Mesenteric fat pad (tissue), 1 donor: Measurements from ENCODE around the gene CAMK2B. TPM values are rescaled to one million over a fixed set of nuclear protein-coding genes. Genes with fewer than 3 reads are reported as not detected.

Experiments used
- DNase-seq: peaks from one replicate; pipeline ENCODE4 v3.0.0-alpha.2; 2020; ENCODE audit warnings: low spot score
- total RNA-seq: library from RNA; stranded (reverse); fragmentation: NEBNext Ultra II Directional; extraction: Animal tissue kit (Norgen Biotek cat#: 25700); gene quantifications from one replicate; pipeline ENCODE4 v1.2.1, GENCODE V29; 2021
- donor health status: DM: yes; HTN: yes; CAD: no.

Gene CAMK2B
- total RNA-seq, 1 donor from 2014 or later = 1.2 TPM

DNA sequence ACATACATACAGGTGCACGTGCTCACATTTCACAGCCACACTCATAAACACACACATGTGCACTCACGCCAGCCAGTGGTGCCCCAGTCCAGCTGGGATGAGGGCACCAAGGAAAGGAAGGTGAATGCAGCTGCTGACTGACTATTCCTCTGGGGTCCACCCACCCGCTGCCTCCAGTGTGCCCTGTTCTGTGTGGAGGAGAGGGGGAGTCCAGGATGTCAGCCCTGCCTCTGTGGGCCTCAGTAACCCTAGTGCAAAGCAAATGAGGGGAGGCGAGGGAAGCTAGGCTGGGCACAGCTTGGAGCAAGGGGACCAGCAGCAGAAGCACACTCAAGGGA lies 67.0 kb downstream of the CAMK2B start:
- DNase-seq = no peak

DNA sequence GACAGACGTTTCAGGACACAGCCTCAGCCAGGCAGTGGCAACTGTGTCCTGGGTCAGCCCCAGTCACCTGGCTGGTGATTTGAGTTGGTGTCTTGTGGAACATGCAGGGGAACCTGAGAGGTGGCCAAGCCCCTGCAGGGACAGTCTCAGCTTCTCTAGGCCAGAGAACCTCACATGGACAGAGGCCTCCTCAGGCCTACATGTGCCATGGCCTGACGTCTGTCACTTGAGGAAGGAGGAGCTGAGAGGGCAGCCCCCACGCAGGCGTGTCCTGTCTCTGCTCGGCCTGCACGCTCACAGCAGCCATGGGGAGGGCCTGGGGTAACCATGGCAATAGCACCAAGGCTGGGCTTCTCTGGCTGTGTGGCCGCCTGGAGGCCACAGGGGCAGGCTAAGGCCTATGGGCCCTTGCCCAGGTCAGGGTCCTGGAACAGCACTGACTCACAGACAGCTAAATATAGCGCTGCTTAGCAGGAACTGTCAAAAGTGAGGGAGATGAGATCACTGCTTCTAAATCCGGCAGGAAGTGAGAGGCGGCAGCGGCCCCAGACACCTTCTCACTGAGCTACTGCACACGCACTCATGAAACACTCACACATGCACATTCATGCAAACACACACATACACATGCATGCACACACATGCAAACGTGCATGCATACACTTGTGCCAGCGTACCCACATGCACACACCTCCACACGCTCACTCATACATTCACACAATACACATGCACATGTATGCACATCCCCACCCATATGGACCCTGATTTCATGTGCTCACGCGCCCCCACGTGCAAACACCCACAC lies 67.6 kb downstream of the CAMK2B start:
- DNase-seq = no peak

DNA sequence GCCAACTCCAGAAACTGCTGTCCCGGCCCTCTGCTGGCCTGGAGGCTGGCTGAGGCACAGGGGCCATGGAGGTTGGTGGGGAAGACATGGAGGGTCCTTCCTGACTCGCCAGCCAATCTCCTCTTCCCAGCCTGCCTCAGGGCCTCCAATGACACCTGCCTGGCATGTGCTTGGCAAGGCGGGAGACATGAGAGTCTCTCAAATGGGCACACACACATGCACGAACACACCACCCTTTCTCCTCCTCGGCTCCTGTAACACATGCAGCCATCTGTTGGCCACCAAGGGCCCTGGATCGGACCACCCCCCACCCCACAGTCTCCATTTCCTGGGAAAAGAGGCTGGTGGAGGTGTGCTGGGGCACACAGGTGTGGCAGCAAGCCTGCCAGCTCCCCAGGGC lies 68.2 kb downstream of the CAMK2B start:
- no peak for DNase-seq

DNA sequence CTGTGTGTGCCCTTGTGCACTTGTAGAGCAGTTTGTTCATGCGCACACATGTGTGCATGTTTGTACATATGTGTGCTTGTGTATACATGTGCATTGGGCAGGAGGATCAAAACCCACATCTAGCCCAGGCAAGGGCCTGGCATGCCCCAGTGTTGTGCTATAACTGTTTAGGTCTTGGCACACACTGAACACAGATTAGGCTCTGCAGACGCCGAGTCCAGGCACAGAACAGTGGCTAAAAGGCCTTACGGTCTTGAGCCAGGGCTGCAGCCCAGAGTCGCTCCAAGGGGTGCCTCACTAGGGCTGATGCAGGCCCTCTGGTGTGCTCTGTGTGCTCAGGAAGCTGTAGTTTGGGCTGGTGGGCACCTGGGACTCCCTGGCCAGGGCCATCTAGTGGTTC lies 68.9 kb downstream of the CAMK2B start:
- no peak for DNase-seq

DNA sequence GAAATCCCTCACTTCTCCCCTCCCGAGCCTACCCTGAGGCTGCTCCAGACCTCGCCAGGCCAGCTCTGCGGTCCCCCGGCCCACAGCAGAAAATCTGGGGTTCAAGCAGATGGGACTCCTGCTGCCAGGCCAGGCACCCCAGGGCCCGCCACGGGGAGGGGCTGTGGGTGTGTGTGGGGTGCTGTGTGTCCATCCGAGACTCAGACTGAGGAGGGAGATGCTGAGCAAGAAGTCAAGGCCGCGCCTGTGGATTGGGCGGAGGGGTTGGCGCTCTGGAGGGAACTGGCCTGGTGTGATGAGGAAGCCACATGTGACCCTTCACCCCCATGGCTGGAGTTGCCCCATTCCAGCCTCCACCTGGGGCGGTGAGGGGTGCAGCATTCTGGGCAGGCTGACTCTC lies 73.5 kb downstream of the CAMK2B start:
- no peak for DNase-seq

DNA sequence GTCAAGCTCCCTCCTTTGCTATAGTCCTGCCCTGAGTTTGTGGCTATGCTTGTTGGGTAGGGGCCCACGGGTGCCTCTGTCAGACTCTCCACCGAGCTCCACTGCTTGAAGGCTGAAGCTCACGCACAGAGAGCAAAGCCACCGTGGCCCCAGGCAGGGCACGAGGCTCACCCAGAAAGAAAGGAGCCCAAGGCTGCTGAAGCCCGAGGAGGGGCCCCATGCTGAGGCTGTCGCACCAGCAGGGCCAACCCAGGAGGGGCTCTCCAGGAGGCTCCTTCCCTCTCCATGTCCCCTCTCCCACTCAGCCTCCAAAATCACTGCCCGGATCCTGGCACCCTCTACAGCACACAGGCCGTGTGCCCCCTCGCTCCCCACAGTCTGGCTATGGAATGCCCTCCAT lies 74.1 kb downstream of the CAMK2B start:
- no peak for DNase-seq

DNA sequence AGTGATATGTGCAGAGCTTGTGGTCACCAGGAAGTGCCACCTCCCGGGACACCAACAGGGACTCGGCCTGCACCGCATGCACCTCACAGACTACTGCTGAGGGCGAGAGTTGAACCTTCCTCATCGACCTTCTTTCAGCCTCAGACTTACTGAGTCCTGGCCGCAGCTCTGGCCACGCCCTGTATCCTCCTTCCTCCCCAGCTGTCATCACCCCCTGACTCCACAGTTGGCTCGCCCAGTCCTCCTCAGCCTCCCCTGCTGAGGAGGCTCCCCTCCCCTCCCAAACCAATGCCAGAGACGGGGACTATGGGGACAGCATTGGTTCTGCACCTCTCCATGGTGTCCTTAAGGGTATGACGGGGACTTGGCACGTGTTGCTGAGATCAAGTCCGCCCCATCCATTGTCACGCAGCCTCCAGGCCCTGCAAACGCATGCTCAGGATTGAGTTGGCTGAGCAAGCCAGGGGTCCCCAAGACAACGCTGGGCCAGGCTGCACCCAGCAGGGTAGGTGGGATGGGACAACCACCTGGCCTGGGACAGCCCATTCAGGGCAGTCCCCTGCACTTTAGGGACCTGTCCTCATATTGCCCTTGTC lies 75.7 kb downstream of the CAMK2B start:
- DNase-seq = no peak

DNA sequence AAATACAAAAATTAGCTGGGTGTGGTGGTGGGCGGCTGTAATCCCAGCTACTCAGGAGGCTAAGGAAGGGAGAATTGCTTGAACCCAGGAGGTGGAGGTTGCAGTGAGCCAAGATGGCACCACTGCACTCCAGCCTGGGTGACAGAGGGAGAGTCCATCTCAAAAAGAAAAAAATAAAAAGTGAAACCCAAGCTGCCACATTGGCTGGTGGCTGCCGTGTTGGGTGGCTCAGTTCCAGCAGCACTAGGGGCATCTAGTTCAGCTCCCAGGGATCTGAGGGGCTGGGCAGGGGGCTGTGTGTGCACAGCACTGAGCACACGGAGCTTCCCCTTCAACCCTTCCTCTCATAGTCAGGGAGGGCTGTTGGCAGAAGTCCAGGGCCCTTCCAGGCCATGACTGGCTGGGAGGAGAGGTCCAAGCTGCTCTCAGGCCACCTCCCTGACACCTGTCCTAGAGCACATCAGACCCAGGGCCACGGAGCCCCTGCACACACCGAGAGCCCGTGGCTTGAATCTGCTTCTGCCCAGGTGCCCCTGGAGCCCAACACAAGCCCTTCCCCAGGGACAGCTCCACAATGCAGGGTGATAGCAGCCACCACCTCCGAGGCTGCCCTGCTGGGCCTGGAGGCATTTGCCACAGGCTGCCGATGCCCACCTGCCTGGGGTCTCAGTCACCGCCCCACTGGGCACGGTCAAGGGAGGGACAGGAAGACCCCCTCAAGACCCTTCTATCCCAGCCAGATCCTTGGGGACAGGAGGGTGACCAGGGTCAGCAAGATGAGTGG lies 77.3 kb downstream of the CAMK2B start:
- DNase-seq = no peak

DNA sequence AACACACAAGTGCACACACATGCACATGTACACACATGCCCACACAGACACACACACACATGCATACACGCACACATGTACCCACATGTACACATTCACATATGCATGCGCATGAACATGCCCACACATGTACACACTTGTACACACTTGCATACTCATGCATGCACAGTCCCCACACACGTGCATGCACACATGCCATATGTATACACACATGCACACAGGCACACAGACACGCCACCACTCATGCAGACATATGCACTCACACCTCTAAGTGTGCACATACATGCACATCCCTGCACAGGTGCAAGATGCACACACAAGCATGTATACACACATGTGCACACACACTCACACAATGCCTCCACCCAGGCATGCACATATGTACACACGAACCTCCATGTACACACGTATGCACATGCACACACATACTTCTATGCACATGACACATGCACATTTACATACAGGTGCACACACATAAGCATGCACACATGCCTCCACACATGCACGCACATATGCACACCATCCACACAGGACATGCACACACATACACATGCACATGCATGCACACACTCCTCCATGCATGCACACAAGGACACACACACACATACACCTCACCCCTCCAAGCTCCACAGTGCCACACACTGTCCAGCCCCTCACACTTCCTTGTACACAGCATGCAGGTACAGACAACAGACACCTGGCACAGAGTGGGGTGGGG lies 78.8 kb downstream of the CAMK2B start:
- no peak for DNase-seq

DNA sequence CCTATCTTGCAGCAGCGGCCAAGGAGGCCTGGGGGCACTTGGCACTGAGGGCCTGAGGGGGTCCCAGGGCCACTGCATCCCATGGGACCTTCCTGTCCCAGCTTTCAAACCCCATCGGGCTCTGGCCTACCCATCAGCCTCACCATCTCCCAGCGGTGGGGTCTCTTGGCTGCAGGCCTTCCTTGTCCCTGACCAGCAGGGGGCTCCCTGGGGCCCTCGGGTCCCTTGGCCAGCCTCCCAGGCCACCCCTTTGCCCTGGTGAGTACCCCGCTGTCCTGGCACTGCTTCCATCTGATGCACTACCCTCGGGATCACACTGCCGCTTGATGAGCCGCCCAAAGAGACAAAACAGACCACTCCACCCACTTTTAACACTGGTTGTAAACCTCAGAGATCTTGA lies 81.1 kb downstream of the CAMK2B start:
- no peak for DNase-seq

DNA sequence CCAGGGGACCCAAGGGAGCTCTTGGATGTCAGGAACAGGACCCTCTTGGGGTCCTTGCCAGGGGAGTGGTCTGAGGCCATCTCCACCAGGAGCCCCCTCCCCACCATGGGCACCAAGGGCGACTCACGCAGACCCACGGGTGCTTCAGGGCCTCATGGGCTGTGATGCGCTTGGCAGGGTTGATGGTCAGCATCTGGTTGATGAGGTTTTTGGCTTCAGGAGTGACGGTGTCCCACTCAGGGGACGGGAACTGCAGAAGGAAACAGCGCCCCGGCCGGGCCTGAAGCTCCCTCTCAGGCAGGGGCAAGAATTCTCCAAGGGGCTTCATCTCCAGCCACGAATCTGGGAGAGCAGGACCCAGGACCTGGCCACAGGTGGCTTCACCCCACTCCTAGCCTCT lies 83.3 kb downstream of the CAMK2B start:
- DNase-seq = no peak

DNA sequence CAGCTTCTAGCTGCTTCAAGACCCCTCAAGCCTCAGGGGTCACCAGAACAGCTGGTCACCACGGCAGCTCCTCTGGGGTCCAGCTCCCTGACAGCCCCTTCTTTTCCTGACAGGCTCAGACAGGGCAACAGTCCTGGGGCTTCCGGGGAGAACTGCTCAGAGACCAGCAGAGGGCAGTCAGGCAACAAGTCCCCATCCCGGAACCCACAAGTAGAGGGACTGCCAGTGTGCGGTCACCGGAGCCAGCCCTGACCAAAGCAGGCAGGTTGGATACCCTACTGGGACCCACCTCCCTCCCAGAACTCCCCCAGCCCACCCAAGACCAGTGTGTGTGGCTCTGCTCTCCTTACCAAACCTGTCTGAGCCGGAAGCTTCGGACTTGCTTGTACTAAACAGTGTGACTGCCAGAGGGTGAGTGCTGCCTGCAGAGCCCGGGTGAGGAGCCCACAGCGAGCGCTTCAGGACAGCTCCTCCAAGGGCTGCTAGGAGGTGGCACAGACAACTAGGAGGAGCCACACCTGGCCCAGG lies 84.3 kb downstream of the CAMK2B start:
- no peak for DNase-seq

DNA sequence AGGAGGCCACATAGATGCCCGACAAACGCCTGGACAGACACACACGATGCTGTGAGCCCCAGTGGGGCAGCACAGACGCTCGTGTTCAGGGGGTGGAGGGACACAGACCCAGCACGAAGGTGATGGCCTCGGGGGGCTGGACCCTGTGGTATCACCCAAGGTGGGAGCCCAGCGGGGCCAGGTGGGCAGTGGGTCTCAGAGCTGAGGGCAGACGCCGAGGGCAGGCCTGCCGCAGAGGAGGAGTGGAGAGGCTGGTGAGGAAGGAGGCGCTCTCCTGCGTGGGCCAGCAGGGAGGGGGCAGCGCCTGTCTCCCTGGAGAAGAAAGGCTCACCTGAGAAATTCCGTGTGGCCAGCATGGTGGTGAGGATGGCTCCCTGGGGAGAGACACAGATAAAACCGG lies 85.0 kb downstream of the CAMK2B start:
- no peak for DNase-seq

DNA sequence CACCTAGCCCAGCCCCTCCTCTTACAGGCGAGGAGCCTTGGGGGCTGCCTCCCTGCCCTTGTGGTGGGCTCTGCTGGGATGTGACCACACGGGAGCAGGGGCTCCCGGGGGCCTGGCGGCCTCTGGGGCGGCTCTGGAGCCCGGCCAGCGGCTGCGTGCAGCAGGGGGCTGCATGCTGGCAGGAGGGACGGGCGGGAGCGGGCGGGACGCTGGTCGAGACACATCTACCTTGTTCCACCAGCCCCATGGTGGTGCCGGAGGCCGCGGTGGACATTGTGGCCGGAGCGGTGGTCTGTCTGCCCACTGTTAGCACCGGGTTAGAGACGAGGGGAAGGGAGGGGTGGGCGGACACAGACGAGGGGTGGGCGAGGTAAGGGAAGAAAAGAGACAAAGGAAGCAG lies 86.0 kb downstream of the CAMK2B start:
- no peak for DNase-seq

DNA sequence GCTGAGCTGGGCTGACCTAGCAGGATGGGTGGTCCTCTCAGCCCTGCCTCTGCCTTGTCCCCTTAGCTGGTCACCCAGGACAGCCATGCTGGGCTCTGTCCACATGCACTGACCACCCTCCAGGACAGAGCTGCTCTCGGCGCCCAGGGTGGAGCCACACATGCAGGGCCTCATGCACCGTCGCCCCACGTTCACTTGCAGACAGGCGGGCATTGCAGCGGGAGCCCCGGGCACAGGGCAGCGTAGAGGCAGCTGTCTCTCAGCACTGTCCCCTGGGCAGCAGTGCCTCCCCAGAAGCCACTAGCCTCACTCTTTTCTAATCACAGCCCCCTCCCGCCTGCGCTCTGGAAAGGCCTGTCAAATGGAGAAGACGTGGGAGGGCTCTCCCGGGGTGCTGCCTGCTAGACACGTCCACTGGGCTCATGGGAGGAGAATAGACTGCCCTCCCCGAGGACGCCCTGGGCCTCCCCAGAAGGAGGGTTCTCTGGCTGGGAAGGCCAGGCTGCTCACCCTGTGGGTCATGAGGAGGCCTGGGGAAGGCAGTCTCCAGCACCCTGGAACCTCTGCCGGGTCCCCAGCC lies 87.2 kb downstream of the CAMK2B start:
- no peak for DNase-seq

DNA sequence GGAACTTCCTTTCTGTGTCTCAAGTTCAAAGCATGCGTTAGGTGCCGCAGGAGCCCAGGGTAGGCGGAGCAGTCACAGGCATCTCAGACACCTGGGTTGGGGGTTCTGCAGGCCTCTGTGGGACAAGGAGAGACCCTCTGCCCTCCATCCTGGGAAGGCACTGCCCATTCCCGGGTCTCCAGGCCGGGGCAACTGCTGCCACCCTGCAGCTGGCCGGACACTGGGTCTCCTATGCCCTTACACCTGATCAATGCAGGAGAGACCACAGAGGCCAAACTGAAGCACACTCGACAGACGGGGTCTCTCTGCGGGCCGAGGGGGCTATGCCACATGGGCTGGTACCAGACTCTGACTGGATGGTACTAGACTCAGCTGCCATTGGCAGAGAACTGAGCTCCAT lies 87.7 kb downstream of the CAMK2B start:
- DNase-seq = no peak

DNA sequence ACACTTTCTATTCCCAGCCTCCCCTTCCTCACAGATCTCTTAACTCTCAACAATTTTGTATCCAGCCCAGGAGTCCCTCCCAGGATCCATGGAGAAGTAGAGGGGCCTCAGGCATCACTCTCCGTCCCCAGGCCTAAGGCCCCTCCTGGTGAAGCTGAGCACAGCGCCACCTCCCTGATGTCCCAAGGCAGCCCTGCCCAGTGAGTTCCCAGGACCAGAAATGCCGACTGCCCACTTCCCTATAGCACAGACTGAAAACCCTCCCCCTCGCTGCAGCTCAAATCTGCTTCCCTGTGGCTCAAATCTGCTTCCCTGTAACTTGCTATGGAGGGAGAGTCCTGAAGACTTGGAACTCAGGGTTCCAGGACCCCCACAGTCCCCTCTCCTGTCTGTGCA lies 89.1 kb downstream of the CAMK2B start:
- DNase-seq = no peak

DNA sequence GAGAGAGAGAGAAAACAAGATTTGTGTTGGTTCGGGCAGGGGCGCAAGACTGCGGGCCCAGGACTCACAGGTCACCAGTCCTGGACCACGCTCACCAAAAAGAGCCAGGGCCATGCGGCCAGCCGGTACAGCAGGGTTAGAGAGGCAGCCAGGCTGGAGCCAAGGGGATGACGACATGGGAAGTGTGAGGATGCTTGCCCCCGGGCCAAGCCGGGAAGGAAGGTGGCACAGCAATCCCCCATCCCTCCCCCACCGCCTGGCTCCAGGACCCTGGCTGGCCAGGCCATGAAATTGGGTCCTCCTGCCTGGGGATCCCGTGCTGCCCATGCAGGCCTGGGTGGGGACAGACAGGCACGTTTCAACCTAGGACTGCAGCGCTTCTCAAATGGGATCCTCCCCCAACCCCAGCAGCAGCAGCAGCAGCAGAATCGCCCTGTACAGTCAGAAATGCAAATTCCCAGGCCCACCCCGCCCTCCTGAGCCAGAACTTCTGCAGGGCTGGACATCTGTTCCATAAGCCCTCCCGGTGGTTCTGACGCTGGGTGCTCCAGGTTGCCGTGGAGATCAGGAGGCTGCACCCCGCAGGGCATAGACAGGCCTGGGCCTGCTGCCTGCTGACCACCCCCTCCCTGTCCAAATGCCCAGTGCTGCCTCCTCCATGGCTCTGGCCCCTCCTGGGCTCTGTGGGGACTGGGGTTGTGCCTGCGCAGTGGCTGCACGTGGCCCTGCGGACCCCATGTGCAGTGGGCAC lies 89.6 kb downstream of the CAMK2B start:
- no peak for DNase-seq

DNA sequence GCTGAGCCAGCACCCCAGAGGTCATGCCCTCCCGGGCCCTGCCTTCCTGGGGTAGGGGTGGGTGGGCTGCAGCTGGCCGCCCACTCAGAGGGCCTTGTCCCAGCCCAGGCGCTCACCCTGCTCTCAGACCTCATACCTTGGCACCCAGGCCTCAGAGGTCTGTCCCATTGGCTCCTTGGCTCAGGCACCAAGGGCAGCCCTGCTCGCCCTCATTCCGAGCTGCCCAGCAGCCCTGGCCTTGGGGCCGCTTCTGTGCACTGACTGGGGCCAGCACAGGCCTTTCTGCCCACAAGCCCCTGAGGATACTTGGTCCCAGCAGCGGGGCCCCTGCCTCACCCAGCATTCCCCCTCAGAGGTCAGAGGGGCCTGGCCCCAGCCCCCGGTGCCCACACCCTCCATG lies 90.3 kb downstream of the CAMK2B start:
- no peak for DNase-seq

DNA sequence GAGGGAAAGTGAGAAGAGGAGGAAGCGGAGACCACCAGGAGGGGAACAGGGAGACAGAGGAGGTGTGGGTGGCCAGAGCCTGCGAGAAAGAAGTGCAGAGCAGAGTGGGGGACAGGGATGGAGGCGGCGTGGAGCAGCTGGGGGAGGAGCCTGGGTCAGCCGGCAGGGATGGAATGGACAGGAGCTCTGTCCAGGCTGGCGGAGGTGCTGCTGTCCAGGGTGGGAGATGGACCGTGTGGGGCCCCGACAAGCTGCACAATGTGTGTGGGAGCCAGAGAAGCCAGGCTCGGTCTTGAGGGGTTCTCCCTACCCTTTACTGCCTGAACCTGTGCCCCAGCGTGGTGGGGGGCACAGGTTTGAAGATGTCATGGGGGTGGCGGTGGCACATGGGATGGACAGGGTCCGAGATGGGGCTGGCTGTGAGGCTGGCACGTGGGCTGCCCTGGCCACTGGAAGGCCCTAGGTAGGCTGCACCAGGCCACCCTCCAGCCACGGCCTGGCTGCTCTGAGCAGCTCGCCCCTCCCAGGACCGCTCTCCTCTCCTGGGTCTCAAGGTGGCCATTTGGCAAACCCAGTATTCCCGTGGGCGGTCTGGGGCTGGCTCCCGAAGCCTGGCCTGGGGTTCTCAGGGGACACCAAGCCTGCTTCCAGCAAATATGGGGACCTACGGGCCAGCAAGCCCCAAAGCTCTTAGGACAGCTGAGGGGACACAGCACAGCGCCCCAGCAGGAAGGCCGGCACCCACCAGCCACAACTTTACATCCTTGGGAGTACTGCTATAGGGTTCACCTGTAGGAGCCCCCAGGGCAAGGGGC lies 92.3 kb downstream of the CAMK2B start:
- no peak for DNase-seq
